HG02798 (cell line): ENCODE data around the gene GYPC.
"Not testable (repeated sequence)": the region's sequence is repeated elsewhere in the genome, so short reads cannot be mapped to it uniquely, and the experiment has no call there.

Experiments
- ATAC-seq: cut with Tn5 transposase; IDR thresholded peaks from one replicate; pipeline ENCODE4 v1.9.1; 2021; ENCODE audit warnings: mild to moderate bottlenecking; ENCODE audit not compliant: unreplicated experiment, poor library complexity

Gene GYPC, protein sequence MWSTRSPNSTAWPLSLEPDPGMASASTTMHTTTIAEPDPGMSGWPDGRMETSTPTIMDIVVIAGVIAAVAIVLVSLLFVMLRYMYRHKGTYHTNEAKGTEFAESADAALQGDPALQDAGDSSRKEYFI

DNA sequence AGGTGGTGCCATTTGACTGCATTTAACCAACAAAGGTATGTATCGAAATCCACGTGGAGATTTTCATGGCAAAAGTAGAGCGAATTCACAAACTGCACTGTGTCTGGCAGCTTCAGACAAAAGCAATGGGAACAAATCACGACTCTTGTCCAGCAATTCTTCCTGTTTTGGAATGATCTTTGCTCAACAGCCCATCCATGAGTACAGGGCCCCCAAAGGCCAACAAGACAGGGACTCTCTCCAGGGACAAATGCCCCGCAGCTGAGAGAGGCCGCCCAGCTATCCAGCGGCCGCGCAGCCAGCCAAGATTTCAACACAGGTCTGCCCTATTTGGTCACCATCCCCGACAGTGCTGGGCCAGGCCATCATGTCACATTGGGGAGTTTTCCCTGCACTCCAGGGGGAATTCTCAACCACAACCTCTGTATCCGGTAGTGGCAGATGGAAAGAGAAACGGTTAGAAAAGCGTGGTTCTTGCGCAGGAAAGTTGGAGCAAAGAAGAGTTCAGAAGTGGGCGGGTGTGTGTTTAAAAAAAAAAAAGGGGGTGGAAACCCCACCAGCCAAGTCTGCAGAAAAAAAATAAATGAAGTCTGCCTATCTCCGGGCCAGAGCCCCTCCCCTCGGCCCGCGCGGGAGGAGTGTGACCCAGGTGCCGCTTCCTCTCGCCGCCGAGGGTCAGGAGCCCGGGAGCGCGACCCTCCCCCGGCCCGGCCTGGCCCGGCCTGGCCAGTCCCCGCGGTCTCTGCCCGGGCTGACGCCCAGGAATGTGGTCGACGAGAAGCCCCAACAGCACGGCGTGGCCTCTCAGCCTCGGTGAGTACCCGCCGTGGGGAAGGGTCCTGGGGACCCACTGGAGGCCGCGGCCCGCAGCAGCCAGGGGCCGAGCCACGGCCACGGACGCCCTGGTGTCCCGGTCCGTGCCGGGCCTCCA is at the start of gene GYPC:
TSS of gene GYPC (plus strand) at position 659 of the 931 bp plus-strand sequence. CDS start at position 765, 106 bp downstream.
- ATAC-seq = peak; percentile 43

DNA sequence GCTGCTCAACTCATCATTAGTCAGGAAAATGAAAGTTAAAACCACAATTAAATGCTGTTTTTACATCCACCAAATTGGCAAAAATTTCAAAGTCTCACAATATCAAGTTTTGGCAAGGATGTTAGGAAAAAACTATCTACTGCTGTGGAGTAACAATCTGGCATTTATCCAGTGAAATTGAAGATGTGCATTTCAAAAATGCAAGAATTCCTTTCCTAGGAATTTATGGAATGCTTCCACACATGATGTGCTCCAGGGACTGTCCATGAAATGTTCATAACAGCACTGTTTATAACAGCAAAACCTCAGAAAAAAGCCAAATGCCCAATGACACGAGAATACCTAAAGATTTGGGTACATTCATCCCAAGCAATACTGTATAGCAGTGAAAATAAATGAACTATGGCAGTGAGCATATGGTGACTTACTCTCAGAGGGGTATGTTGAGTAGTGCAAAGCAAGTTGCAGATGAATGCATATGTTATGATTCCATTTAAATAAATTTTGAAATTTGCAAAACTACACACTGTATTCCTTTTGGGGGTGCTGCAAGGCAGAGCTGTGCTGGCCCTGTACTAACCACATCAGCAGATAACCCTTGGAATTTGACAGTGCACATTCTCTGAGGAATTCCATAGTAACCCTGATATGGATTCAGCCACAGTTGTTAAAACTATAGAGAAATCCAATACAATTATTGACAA is 41.3 kb upstream of the GYPC start:
- no peak for ATAC-seq

DNA sequence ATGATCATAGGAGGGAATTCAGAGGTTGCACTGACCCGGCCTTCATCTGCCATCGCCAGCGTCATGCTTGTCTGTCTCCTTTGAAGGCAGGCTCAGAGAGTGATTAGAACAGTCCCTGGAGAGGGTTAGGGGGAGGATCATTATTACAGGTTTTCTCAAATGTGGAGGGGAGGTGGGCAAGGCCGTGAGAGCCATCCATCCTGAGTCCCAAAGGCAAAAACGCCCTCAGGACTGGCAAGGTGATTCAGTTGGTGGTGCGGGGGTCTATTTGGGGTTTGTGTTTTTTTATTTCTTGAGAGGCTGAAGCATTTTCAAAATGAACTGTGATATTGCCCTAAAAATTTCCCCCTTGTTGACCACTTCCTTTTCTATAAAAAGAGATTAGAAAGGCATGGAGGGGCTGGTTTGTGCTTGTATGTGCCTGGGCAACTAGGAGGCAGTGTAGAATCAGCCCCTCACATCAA is 39.3 kb upstream of the GYPC start:
- peak; percentile 49 for ATAC-seq

DNA sequence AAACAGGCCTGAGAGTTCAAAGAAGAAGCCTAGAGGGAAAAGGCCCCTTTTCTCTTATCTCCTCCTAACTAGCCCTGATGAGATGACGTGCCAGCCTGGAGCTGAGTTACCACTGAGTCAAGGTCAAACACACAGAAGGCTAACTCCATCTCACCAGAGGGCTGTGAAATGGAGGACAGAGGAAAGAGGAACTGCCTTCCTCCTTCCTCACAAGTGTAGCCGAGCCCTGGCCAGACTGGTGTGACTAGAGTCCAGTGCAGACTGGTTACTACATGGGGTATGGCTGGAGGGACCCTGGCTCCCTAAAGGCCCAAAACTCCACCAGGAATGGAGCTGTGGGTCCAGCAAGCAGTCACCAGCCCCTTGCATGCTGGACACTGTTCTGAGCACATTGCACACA is 35.7 kb upstream of the GYPC start:
- no peak for ATAC-seq

DNA sequence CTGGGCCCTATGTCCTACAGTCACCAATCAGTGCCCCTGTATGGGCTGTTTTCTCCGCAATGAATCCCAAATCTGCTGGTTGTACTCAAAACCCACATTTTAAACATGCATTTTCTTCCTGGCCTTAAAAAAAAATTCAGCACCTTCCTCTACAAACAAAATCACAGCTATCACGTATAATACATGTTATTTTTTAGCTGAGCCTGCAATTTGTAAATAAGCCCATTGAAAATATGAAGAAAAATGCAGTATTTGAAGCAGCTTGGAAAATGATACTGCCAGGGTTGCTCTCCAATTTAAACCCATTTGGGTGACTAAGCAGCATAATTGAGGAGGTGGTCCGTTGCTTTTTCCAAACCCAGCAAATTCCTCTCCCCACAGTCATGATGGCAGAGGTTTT is 33.0 kb upstream of the GYPC start:
- ATAC-seq = no peak

DNA sequence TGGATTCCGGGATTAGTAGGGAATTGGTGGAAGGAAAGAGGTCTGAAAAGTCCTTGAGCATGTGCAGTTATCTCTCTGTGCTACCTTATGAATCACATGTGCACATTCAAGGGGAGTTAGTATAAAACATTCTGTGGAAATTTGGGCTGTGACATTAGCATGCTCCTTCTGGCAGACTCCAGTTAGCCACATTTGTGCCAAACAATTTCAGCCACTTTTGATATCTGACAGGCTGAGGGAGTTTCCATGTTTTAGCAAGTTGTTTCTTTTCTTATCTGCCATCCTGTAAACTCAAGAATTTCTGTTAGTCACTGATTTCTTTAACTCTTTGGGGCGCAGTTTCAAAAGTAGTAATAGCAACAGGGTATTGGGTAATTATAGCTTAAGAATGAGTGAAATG is 28.3 kb upstream of the GYPC start:
- no peak for ATAC-seq

DNA sequence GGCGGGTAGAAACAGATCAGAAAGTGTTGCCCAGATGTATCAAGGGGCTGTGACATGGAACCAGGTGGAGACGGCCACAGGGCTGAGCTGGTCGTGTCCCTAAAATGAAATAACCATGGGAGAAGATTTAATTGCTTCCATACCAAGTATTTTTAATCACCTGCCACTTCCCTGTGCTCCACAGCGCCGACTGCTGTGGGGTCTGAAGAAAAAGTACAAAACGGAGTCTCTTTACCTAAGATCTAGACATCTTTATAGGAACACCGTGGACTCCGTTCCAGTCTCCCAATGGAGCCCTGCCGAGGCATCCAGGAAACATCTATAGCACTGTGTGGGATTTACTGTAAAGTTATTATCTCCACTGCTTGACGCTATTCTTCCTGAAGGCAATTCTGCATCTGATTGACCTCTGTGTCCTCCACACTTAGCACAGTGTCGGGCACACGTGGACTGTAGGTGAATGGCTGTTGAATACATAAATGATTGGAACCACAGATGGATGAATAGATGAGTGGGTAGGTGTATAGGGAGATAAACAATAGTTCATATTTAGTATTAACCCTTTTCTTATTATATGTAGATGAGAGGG is 21.6 kb upstream of the GYPC start:
- ATAC-seq = no peak

DNA sequence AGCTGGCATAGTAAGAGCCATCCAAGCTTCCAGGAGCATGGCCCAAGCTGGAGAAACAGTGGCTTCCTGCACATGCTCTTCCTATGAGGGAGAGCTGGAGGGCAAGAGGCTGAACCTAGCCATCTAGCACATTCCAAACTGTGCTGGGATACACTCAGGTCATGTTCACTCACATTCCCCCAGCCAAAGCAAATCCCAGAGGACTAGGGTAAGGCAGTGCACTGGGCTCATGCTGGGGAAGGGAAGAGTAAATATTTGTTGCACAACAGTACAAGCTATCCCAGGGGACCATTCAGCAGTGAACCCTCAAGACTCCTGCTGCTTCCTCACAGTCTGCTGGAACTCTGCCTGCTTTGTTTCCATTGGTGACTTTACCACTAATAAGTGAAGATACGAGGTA is 20.7 kb upstream of the GYPC start:
- ATAC-seq = no peak

DNA sequence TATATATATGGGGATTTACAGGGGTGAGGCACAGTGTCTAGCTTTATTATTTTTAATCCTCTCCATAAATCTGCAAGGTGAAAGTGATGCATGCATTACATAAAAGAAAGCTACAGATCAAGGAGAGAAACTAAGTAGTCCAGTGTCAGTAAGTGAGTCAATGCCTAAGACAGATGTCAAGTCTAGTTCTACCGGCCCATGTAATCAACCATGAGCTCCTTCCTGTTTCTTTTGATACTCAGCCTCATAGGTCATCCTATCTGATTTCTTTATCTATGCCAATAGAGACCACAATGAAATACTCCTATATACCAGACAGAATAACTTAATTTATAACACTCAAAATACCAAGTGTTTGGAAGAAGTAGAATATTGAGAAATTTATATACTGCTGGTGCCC is 20.2 kb upstream of the GYPC start:
- ATAC-seq = no peak

DNA sequence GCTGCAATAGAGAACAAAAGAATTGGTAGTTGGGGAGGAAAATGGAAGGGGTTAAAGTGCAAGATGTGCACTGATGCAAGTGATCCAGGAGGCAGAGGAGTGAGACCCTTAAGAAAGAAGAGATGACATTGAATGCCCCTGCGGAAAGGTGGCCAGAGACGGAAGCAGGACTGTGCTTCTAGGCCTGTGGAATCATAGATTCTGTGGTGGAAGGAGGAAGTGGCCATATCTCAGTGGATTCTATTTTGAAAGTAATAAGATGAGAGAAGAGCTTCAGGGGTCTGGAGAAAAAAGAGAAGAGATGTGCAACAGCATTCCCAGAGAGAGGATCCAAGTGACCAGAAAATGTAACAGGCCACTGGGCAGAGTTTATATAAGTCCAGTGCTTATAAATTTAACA is 18.6 kb upstream of the GYPC start:
- ATAC-seq = no peak

DNA sequence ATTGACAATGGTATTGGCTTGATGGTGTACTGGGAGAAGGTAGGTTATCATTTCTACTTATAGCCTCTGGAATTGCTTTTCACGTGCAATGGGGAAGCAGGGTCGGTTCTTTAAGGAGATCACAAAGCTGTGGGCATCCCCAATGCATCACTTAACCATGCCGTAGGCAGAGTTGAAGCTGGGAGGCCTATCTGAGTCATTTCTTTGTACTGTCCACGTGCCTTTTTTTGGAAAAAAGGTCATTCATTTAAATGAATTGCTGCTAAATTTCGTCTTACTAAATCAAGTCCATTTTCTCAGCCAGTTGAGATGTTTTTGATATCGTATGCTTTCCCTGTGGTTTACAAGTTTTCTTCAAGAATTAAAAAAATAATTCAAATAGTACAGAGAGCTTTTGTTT is 17.2 kb upstream of the GYPC start:
- ATAC-seq = no peak

DNA sequence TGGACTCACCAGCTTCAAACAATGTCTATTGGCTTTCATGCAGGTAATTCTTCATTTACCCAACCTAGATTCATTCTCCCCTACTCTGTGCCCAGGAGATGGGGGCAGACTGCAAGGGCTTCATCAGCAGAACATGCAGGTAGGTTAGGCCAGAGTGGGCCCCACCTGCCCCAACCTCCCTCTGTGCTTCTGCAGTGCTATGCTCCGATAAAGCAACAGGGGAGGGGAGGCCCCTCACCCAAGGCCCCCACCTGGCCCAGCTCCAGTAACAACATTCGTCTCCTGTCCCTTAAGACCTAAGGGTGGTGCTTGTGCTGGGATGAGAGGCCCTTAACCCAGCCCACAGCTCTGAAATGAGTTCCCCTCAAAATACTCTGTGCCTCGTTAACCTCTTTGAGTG is 16.7 kb upstream of the GYPC start:
- ATAC-seq = no peak

DNA sequence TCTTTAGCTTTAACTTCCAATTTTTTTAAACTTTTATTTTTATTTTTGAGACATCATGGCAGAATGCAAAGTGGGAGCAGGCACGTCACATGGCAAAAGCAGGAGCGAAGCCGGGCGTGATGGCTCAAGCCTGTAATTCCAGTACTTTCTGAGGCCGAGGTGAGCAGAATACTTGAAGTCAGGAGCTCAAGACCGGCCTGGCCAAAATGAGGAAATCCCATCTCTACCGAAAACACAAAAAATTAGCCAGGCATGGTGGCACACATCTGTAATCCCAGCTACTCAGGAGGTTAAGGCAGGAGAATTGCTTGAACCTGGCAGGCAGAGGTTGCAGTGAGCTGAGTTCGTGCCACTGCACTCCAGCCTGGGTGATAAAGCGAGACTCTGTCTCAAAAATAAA is 14.7 kb upstream of the GYPC start:
- not testable (repeated sequence) for ATAC-seq

DNA sequence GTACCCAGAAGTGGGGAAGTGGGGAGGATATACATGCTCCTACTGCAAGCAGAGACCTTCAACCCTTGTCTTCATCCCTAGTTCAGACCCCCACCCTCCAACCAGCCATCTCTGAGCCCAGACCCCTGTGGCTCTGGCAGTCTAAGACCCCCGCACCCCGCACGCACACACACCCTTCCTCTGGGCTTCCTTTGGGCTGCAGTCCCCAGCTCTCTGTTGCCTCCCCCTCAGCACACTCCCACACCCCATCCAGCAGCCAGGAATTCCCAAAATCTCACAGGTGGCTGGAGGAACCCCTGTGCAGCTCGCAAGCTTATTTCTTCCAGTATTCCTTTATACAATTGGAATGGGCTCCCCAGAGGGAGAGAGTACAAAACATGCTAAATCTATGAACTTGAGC is 13.9 kb upstream of the GYPC start:
- no peak for ATAC-seq

DNA sequence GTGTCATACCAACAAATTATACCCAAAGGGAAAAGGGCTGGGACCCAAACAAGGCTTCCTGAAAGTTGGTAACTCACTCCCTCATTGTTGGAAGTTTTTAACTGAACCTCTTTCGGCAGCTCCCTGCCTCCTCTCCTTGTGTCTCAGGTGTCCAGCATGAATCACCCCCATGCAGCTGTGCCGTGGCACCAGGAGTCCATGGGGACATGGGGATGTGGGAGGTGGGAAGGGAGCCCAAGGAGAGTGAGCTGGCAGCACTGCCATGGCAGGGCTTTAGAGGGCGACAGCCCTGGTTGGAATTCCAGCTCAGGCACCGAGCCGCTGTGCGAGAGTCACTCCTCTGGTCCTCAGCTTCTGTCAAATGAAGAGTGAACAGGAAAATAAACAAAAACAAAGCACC is 12.5 kb upstream of the GYPC start:
- ATAC-seq = no peak

DNA sequence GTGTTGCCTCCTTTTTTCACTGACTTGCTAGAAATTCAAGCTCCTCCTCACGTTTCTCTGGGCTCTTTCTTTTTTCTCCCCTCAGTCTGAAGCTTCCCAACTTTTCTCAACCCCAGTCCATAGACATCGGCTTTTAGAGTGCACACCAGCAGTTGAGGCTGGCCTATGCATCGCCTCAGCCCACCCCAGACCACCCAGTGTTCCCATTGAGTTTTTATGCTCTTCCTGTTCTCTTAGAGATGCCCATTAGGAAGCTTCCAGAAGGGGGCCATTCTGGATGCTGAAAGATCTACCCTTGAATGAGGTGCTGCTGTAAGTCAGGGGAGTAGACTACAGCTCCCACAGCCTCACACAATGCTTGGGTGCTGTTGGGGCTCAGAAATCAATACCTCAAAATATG is 12.0 kb upstream of the GYPC start:
- ATAC-seq = no peak

DNA sequence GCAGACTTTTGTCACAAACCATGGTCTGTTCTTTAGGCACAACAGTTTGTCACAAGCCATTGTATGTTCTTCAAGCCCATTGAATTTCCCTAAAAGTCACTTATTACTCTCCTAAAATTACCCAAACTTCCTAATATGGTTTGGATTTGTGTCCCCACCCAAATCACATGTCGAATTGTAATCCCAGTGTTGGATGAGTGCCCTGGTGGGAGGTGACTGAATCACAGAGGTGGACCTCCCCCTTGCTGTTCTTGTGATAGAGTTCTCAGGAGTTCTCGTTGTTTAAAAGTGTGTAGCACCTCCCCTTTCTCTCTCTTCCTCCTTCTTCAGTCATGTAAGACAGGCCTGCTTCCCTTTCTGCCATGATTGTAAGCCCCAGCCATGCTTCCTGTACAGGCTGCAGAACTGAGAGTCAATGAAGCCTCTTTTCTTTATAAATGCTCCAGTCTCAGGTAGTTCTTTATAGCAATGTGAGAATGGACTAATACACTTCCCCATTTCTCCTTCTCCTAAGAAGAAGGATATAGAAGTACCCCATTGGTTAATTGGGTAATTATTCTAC is 11.2 kb upstream of the GYPC start:
- peak; percentile 83 for ATAC-seq

DNA sequence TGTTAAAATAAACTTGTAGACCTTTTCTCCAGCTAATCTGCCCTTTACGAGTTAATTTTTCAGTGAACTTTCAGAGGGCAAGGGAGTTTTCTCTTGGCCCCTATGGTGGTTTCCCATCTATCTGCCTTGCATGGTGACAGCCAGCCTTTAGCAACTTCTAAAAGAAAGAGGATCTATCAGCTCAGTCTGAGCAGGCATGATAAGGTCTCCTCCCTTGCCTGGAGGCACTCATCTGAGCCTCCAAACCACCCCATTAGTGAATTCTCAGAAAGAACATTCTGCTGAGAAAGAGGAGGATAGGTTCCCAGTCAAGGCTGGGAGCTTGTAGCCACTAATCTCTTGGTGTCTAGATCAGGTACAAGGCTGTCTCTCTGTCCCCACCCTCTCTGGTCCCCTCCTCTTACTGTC is 10.7 kb upstream of the GYPC start:
- peak; percentile 56 for ATAC-seq

DNA sequence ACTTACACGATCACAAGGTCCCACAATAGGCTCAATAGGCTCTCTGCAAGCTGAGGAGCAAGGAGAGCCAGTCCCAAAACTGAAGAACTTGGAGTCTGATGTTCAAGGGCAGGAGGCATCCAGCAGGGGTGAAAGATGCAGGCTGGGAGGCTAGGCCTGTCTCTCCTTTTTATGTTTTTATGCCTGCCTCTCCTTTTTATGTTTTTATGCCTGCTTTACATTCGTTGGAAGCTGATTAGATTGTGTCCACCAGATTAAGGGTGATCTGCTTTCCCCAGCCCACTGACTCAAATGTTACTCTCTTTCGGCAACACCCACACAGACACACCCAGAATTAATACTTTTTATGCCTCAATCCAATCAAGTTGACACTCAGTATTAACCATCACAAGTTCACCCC is 9.9 kb upstream of the GYPC start:
- ATAC-seq = no peak

DNA sequence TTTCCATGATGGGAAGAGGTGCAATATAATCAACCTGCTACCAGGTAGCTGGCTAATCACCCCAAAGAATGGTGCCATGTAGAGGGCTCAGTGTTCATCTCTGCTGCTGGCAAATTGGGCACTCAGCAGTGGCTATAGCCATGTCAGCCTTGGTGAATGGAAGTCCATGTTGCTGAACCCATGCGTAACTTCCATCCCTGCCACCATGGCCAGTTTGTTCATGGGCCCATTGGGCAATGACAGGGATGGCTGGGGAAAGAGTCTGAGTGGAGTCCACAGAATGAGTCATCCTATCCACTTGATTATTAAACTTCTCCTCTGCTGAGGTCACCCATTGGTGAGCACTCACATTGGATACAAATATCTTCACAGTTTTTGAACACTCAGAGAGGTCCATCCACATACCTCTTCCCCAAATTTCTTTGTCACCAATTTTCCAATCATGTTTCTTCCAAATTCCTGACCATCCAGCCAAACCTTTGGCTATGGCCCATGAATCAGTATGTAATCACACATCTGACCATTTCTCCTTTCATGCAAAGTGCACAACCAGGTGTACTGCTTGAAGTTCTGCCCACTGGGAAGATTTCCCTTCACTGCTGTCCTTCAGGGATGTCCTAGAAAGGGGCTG is 8.1 kb upstream of the GYPC start:
- not testable (repeated sequence) for ATAC-seq
